ENCODE results near the gene TESK2. TPM values are rescaled to one million over a fixed set of nuclear protein-coding genes. Genes with fewer than 3 reads are reported as not detected.

Gene TESK2
- total RNA-seq, 1 experiment from 2014 or later = not detected

DNA sequence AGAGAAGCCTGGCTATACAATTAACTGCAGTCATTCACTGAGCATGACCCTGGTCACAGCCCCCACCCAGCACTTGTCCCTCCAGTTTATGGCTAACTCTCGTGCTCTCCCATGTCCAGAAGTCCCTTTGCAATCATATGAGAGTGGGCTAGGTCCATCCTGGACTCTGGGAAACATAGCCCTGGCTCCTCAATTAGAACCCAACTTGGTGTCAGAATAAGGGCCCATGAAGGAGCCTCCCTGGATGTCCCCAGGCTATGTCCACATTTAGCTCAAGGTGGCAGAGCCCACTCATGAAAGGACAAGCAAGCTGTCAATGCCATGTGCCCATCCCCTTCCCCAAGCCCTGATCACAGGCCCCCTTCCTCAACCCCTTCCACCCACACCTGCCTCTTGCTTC lies 191.7 kb downstream of the TESK2 start:
- no peak for DNase-seq
- Histone ChIP-seq H3K4me3 (no peak overlapping the region), H3K27me3 (no peaks in the 10 kb centered on the region), H3K9me3 (no peaks in the 10 kb centered on the region), H3K36me3 (no peaks in the 10 kb centered on the region)

DNA sequence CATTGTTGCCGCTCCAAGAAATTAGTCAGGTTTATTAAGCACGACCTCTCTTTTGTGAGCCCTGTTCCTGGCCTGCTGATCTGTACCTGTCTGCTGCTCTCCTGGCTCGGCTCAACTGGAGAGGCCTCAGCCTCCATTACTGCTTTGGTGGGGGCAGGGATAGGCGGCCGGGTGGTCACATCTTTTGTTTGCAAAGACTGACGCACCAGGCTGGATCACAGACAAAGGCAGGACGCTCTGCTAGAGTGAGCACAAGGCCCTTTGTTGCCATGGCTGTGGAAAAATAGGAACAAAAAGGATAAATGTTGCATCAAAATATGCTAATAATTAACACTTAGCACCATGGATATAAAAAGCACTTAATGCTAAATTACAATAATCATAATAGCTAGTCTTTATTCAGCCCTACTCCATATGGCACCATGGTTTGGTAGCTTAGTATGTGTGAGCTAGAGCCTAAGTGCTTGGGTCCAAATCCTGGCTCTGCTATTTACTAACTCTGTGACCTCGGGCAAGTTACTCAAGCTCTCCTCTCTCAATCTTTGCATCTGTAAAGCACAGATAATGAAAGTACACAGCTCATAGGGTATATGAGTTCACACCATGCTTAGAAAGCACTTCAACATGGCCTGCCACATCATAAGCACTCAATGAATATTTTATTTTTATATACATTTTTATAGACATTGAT lies 193.2 kb downstream of the TESK2 start:
- no peaks in the 10 kb centered on the region for H3K27me3 ChIP-seq
- no peaks in the 10 kb centered on the region for H3K36me3 ChIP-seq
- H3K9me3 ChIP-seq = no peaks in the 10 kb centered on the region
- H3K4me3 ChIP-seq = no peak overlapping the region
- no peak for DNase-seq

Other genes with a start within 250 kb of the TESK2 start
- gene HPDL, start 164.3 kb downstream of the TESK2 start, total RNA-seq (2014; rRNA removed; shearing (Covaris generic); ENCODE audit: low replicate concordance) = 3.2 and 7.1 TPM in 2 replicates
- 6.6 and 21.9 TPM in 2 replicates for gene TOE1, start 151.0 kb downstream of the TESK2 start, total RNA-seq (2014; rRNA removed; shearing (Covaris generic); ENCODE audit: low replicate concordance)
- 8.1 and 11.6 TPM in 2 replicates for gene MUTYH, start 150.7 kb downstream of the TESK2 start, total RNA-seq (2014; rRNA removed; shearing (Covaris generic); ENCODE audit: low replicate concordance)
- 0.16 and 0.67 TPM in 2 replicates for gene CCDC163, start 8.9 kb upstream of the TESK2 start, total RNA-seq (2014; rRNA removed; shearing (Covaris generic); ENCODE audit: low replicate concordance)
- 1.0 and 1.2 TPM in 2 replicates for gene MMACHC, start 9.1 kb upstream of the TESK2 start, total RNA-seq (2014; rRNA removed; shearing (Covaris generic); ENCODE audit: low replicate concordance)
- 1,198 and 1,251 TPM in 2 replicates for gene PRDX1, start 30.7 kb upstream of the TESK2 start, total RNA-seq (2014; rRNA removed; shearing (Covaris generic); ENCODE audit: low replicate concordance)
- gene AKR1A1, start 59.7 kb upstream of the TESK2 start, total RNA-seq (2014; rRNA removed; shearing (Covaris generic); ENCODE audit: low replicate concordance) = 60.7 and 93.8 TPM in 2 replicates
- gene NASP, start 92.9 kb upstream of the TESK2 start, total RNA-seq (2014; rRNA removed; shearing (Covaris generic); ENCODE audit: low replicate concordance) = 32.2 and 50.9 TPM in 2 replicates
- gene CCDC17, start 132.9 kb upstream of the TESK2 start, total RNA-seq (2014; rRNA removed; shearing (Covaris generic); ENCODE audit: low replicate concordance) = not detected in 2 replicates
- gene GPBP1L1, start 195.4 kb upstream of the TESK2 start, total RNA-seq (2014; rRNA removed; shearing (Covaris generic); ENCODE audit: low replicate concordance) = 126 and 254 TPM in 2 replicates
- 13.7 and 21.7 TPM in 2 replicates for gene TMEM69, start 197.0 kb upstream of the TESK2 start, total RNA-seq (2014; rRNA removed; shearing (Covaris generic); ENCODE audit: low replicate concordance)

Data from MG63 (cell line).